ENCODE data around the gene CDPF1.

- TF ChIP-seq CTCF (IDR thresholded peaks at IDR 0.05) = no peak
- TF ChIP-seq EZH2 (IDR thresholded peaks at IDR 0.05; ENCODE audit: borderline replicate concordance, insufficient read depth, low read depth, low read length, poor library complexity, severe bottlenecking) = no peak
These were observed 9.9 kb upstream of the CDPF1 start for GRCh38 chr22:46260038-46260437.
